GM19468 (cell line): ENCODE data around the gene LRRC42.
"Not testable (repeated sequence)": the region's sequence is repeated elsewhere in the genome, so short reads cannot be mapped to it uniquely, and the experiment has no call there.

Source experiments
- ATAC-seq: cut with Tn5 transposase; IDR thresholded peaks from one replicate; pipeline ENCODE4 v1.9.1; 2021; ENCODE audit warnings: mild to moderate bottlenecking, moderate library complexity, moderate number of reproducible peaks; ENCODE audit not compliant: unreplicated experiment; ENCODE audit errors: extremely low read depth

LRRC42 gene

GRCh38 chr1:53963460-53963859 is 17.3 kb downstream of the LRRC42 start:
- no peak for ATAC-seq

- ATAC-seq: no peak
Observed at GRCh38 chr1:53964109-53964508, 18.0 kb downstream of the LRRC42 start.

- no peak for ATAC-seq
Observed at GRCh38 chr1:53966794-53967193, 20.6 kb downstream of the LRRC42 start.

DNA sequence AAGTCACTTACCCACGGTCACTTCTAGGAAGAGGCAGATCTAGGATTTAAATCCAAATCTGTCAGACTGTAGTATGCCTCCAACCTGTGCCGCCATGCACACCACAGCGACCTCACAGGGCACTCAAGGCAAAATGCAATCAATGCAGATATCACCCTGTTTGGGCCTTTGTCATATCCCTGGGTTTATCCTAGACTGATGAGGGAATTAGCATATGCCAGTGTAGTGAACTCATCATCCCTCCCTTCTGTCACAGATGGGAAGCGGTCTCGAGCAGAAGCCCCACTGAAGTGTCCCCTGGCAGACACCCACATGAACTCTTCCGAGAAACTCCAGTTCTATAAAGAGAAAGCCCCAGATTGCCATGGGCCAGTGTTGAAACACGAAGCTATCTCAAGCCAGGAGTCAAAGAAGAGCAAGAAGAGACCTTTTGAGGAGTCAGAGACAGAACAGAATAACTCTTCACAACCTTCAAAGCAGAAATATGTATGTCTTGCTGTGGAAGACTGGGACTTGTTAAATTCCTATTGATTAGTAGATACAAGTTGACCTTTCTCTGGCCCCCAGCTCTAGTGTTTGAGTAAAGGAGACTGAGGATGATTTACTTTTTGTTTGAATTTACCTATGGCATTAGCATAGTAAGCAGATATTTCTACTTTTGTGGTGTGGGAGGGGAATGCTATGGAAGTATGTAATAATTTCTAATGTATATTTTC is 21.4 kb downstream of the LRRC42 start:
- ATAC-seq: no peak

- ATAC-seq: no peak
Observed at GRCh38 chr1:53968125-53968513, 22.0 kb downstream of the LRRC42 start.

DNA sequence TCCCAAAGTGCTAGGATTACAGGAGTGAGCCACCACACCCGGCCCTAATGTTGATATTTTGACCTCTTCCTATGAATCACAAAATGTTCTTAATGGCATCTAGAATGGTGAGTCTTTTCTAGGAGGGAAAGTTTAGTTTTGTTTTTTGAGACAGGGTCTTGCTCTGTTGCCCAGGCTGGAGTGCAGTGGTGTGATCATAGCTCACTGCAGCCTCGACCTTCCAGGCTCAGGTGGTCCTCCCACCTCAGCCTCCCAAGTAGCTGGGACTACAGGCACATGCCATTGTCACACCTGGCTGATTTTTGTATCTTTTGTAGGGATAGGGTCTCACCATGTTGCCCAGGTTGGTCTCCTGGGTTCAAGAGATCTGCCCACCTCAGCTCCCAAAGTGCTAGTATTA is 23.2 kb downstream of the LRRC42 start:
- ATAC-seq: not testable (repeated sequence)

GRCh38 chr1:53971718-53972117 is 25.6 kb downstream of the LRRC42 start:
- ATAC-seq: no peak

GRCh38 chr1:53975861-53976260 is 29.7 kb downstream of the LRRC42 start:
- no peak for ATAC-seq

- no peak for ATAC-seq
Observed at GRCh38 chr1:53979712-53980450, 33.7 kb downstream of the LRRC42 start.

- no peak for ATAC-seq
Observed at GRCh38 chr1:53981220-53981619, 35.1 kb downstream of the LRRC42 start.

DNA sequence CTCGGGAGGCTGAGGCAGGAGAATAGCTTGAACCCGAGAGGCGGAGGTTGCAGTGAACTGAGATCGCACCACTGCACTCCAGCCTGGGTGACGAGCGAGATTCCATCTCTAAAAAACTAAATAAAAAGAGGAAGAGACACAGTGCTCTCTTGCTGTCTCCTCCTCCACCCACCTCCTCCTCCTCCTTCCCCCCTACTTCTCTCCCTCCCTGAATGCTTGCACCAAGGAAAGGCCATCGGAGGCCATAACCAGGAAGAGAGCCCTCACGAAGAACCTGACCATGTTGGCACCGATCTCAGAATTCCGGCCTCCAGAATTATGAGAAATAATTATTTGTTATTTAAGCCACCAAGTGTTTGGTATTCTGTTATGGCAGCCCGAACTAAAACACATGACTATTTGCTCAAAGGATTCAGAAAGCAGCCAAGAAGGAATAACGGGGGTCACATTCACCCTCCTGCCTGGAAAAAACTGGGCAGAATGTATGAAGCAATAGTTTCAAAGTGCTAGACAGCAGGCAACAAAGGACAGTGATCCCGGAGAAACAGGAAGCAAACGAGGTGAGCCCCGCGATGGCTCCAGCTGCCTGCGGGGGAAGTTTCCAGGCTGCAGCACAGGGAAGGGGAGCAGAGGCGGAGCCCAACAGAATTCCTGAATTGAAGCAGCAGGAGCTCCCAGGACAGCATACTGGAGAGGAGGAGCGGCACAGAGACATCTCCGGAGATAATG is 36.0 kb downstream of the LRRC42 start:
- ATAC-seq: no peak

GRCh38 chr1:53982763-53983104 is 36.6 kb downstream of the LRRC42 start:
- no peak for ATAC-seq

GRCh38 chr1:53984726-53985125 is 38.6 kb downstream of the LRRC42 start:
- no peak for ATAC-seq

DNA sequence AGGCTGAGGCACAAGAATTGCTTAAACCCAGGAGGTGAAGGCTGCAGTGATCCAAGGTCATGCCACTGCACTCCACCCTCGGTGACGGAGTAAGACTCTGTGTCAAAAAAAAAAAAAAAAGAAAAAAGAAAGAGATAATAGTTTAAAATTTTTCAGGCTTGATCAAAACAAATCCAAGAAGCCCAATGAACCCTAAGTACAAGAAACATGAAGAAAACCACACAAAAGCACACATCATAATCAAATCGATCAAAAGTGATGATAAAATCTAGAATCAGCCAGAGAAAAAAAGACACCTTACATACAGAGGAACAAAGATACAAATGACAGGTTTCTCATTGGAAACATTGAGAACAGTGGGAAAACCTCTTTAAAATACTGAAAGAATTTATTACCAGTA is 40.3 kb downstream of the LRRC42 start:
- no peak for ATAC-seq

- no peak for ATAC-seq
Observed at GRCh38 chr1:53987880-53988279, 41.7 kb downstream of the LRRC42 start.

- ATAC-seq: no peak
Observed at GRCh38 chr1:53992085-53992874, 46.1 kb downstream of the LRRC42 start.

DNA sequence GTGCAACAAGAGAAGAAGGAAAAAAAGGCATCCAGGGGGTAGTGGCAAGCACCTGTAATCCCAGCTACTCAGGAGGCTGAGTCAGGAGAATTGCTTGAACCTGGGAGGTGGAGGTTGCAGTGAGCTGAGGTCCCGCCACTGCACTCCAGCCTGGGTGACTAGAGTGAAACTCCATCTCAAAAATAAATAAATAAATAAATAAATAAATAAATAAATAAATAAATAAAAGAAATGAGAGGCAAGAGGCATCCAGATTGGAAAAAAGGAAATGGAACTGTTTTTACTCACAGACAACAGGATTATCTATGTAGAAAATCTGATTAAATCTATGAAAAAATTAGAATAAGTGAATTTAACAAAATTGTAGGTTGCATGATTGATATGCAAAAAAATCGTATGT is 48.4 kb downstream of the LRRC42 start:
- not testable (repeated sequence) for ATAC-seq

- no peak for ATAC-seq
Observed at GRCh38 chr1:53995683-53996082, 49.5 kb downstream of the LRRC42 start.

GRCh38 chr1:53998223-53998622 is 52.1 kb downstream of the LRRC42 start:
- ATAC-seq: no peak

- ATAC-seq: no peak
Observed at GRCh38 chr1:53999920-54000319, 53.8 kb downstream of the LRRC42 start.
